GM12878 (cell line): ENCODE data around the gene GRM5. TPM values are rescaled to one million over a fixed set of nuclear protein-coding genes. Genes with fewer than 3 reads are reported as not detected.

ENCODE experiments used
- ATAC-seq: fragments of 200-7000 bp; cut with Tn5 transposase; 3 replicates; pipeline ENCODE4 v1.9.1; 2020; ENCODE audit warnings: mild to moderate bottlenecking, moderate library complexity
- BruUV-seq: library from RNA; stranded (reverse); fragments of 400-500 nt; replicated peaks from 2 replicates; lab custom pipeline; 2021; lab: Mats Ljungman, UMichigan
- CTCF ChIA-PET: fragments of 300-600 bp; sonication (Branson Sonifier 250); formaldehyde crosslinking; extraction: SDS; loops from one replicate; lab custom pipeline; 2021; ENCODE audit warnings: inconsistent platforms; lab: Yijun Ruan, JAX
- POLR2A ChIA-PET: fragments of 350-600 bp; formaldehyde crosslinking; extraction: SDS; loops from one replicate; lab custom pipeline; 2021; ENCODE audit warnings: inconsistent platforms; lab: Charles Lee
- RAD21 ChIA-PET: fragments of 300-600 bp; sonication (Branson Sonifier 250); formaldehyde crosslinking; loops from one replicate; lab custom pipeline; 2023; ENCODE audit warnings: antibody characterized with exemption; ENCODE audit not compliant: unreplicated experiment; lab: Charles Lee
- SMC1A ChIA-PET: fragments of 300-600 bp; sonication (Branson Sonifier 250); formaldehyde crosslinking; loops from one replicate; lab custom pipeline; 2023; ENCODE audit not compliant: unreplicated experiment, uncharacterized antibody; lab: Charles Lee
- DNase-seq: peaks from one replicate; pipeline ENCODE4 v3.0.0-alpha.2; 2011; ENCODE audit warnings: low read depth, low spot score
- FAIRE-seq: peaks from 3 replicates; lab custom pipeline; 2011; peaks lifted over from hg19 to GRCh38; lab: Jason Lieb, UNC
- H2AFZ ChIP-seq: 2 replicates; pipeline ENCODE4 v1.6.0; 2011; ENCODE audit warnings: low read depth, low read length, control low read depth; ENCODE audit not compliant: control insufficient read depth
- H3K27ac ChIP-seq: 2 replicates; pipeline ENCODE4 v1.5.1; 2011; ENCODE audit warnings: control low read depth; ENCODE audit not compliant: control insufficient read depth, insufficient read depth
- H3K27me3 ChIP-seq, 2 experiments: replicated peaks in 1 of 2; 2 replicates each; pipeline versions ENCODE4 v1.6.0 to v1.6.1; 2011; ENCODE audit warnings: low read length in 1 of 2; ENCODE audit not compliant: control insufficient read depth in 2 of 2, insufficient read depth in 2 of 2
- H3K36me3 ChIP-seq, 2 experiments: 2 replicates each; pipeline ENCODE4 v1.5.1; 2011; ENCODE audit warnings: low read length in 1 of 2; ENCODE audit not compliant: control insufficient read depth in 2 of 2, insufficient read depth in 2 of 2
- H3K4me1 ChIP-seq: 2 replicates; pipeline ENCODE4 v1.6.1; 2011; ENCODE audit warnings: mild to moderate bottlenecking, low read length, moderate library complexity, mixed read lengths; ENCODE audit not compliant: control insufficient read depth, insufficient read depth
- H3K4me2 ChIP-seq: 2 replicates; pipeline ENCODE4 v1.6.0; 2011; ENCODE audit warnings: control low read depth; ENCODE audit not compliant: control insufficient read depth, insufficient read depth
- H3K4me3 ChIP-seq: fragments of 200-600 bp; sonication (generic); 2 replicates; pipeline ENCODE4 v1.5.1; 2016
- H3K79me2 ChIP-seq: 2 replicates; pipeline ENCODE4 v1.6.0; 2011; ENCODE audit warnings: low read length; ENCODE audit not compliant: control insufficient read depth, insufficient read depth
- H3K9ac ChIP-seq: 2 replicates; pipeline ENCODE4 v1.8.0; 2011; ENCODE audit warnings: low read length, control low read depth, mixed read lengths; ENCODE audit not compliant: control insufficient read depth, insufficient read depth
- H3K9me3 ChIP-seq: replicated peaks from 3 replicates; pipeline ENCODE4 v1.5.1; 2011; ENCODE audit warnings: mild to moderate bottlenecking, low read length; ENCODE audit not compliant: control insufficient read depth, insufficient read depth
- H4K20me1 ChIP-seq: 2 replicates; pipeline ENCODE4 v1.6.0; 2011; ENCODE audit not compliant: control insufficient read depth, insufficient read depth
- CBX3 ChIP-seq: fragments of 200-600 bp; sonication (generic); IDR thresholded peaks from 2 replicates; pipeline ENCODE4 v1.6.1; 2016; ENCODE audit warnings: low read depth, borderline replicate concordance
- CBX5 ChIP-seq: sonication (generic); IDR thresholded peaks from 2 replicates; pipeline ENCODE4 v1.6.1; 2016; ENCODE audit warnings: low read depth, moderate library complexity, mild to moderate bottlenecking, inconsistent platforms
- DPF2 ChIP-seq: fragments of 450-650 bp; IDR thresholded peaks from 2 replicates; pipeline ENCODE4 v1.6.1; 2017; ENCODE audit warnings: mild to moderate bottlenecking
- ESRRA ChIP-seq: IDR thresholded peaks from 2 replicates; pipeline ENCODE4 v1.6.1; 2012; ENCODE audit warnings: mild to moderate bottlenecking, low read length, improper control_type of control experiment
- GATAD2B ChIP-seq: fragments of 450-650 bp; conservative IDR thresholded peaks from 2 replicates; pipeline ENCODE4 v1.6.1; 2017; ENCODE audit warnings: low read depth, mild to moderate bottlenecking, moderate library complexity
- HCFC1 ChIP-seq: fragments of 150-350 bp; IDR thresholded peaks from 2 replicates; pipeline ENCODE4 v1.6.1; 2014; ENCODE audit warnings: low read length
- NR2C1 ChIP-seq: fragments of 450-650 bp; IDR thresholded peaks from 2 replicates; pipeline ENCODE4 v1.6.1; 2017; ENCODE audit warnings: antibody characterized with exemption, mild to moderate bottlenecking, moderate library complexity
- NR2C2 ChIP-seq: IDR thresholded peaks from 2 replicates; pipeline ENCODE4 v1.6.1; 2011; ENCODE audit warnings: borderline replicate concordance, low read depth; ENCODE audit not compliant: control insufficient read depth, insufficient read length
- PML ChIP-seq: IDR thresholded peaks from 2 replicates; pipeline ENCODE4 v1.6.1; 2012; ENCODE audit warnings: low read length, inconsistent platforms
- REST ChIP-seq: IDR thresholded peaks from 2 replicates; pipeline ENCODE4 v1.6.1; 2012; ENCODE audit warnings: mild to moderate bottlenecking, low read depth, low read length
- SMARCA5 ChIP-seq: fragments of 450-650 bp; IDR thresholded peaks from 2 replicates; pipeline ENCODE4 v1.6.1; 2017; ENCODE audit warnings: mild to moderate bottlenecking
- ZBED1 ChIP-seq: IDR thresholded peaks from 2 replicates; pipeline ENCODE4 v1.6.1; 2016; ENCODE audit warnings: borderline replicate concordance
- ZZZ3 ChIP-seq: IDR thresholded peaks from 2 replicates; pipeline ENCODE4 v1.6.1; 2011; ENCODE audit warnings: low read depth; ENCODE audit not compliant: control insufficient read depth, insufficient read length
- in situ Hi-C: fragments of 300-500 bp; cut with MboI; formaldehyde crosslinking; loops from 9 replicates; pipeline ENCODE4 v1.14.3; 2018; ENCODE audit warnings: mixed read lengths
- intact Hi-C: fragments of 100-400 bp; cut with micrococcal nuclease; formaldehyde crosslinking; loops from one replicate; pipeline ENCODE4 v1.14.2; 2022; ENCODE audit not compliant: unreplicated experiment
- polyA plus RNA-seq, 11 experiments: library from polyadenylated mRNA; depleted of rRNA in 4 of 11; unstranded in 6 of 11; stranded (reverse) in 5 of 11; fragments of >200 nt; fragmentation: Nextera tagmentation in 4 of 11; fragmentation: Illumina TruSeq in 1 of 11; extraction: Ambion mirVana in 4 of 11; extraction: Trizol in 1 of 11; gene quantifications; 1 replicate in 1 of 11; 2 replicates in 10 of 11; pipeline versions ENCODE4 v1.2.1 to v1.2.3, GENCODE V29; 2011 to 2016; ENCODE audit warnings: inconsistent platforms in 2 of 11, missing spikeins in 2 of 11, low read depth in 1 of 11
- total RNA-seq, 4 experiments: library from RNA; depleted of rRNA in 3 of 4; stranded (reverse); fragments of >200 nt in 3 of 4; fragmentation: Illumina TruSeq in 1 of 4; extraction: Trizol in 1 of 4; gene quantifications; 2 replicates each; pipeline versions ENCODE4 v1.2.1 to v1.2.3, GENCODE V29; 2013 to 2021
- TF ChIP-seq, protein P1 (sequence below), 3 experiments: IDR thresholded peaks in 2 of 3; conservative IDR thresholded peaks in 1 of 3; 2 replicates each; pipeline ENCODE4 v1.5.1; 2011; ENCODE audit warnings: low read depth in 3 of 3, low read length in 3 of 3, mild to moderate bottlenecking in 3 of 3, control low read depth in 2 of 3, moderate library complexity in 2 of 3, inconsistent platforms in 1 of 3, mixed read lengths in 1 of 3; ENCODE audit not compliant: control insufficient read depth in 2 of 3, insufficient read depth in 1 of 3; ENCODE audit errors: extremely low read depth in 1 of 3
- TF ChIP-seq, protein P2 (sequence below): fragments of 450-650 bp; IDR thresholded peaks from 2 replicates; pipeline ENCODE4 v1.6.1; 2016; ENCODE audit warnings: mild to moderate bottlenecking

Gene GRM5
- total and polyA plus RNA-seq, 10 of the 15 experiments (the other 5 are each of a cell fraction or from before 2014, with no cell fraction given): not detected

- TF ChIP-seq ZBED1 (no peak), CBX3 (no peak), GATAD2B (no peak)
These were observed 544.4 kb downstream of the GRM5 start (continued) for GRCh38 chr11:88521399-88521798.

DNA sequence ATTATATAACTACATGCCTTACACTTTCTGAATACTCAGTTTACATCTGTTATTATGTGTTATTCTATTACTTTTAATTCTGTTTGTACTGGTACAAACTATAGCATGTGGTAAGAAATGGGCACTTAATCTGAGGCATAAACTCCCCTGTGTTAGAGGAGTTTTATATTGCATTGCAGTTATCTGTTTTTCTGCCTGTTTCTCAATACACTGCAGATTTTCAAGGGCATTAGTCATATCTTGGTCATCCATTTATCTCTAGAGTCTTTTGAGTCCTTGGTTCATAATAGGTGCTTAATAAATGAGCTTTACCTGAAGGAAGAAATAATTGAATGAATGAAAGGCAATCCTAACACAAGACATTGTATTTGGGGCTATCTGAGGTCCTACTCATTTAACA, 545.4 kb downstream of the GRM5 start:
- POLR2A ChIA-PET: no interaction called here
- intact Hi-C loops: no loop called here
- no peak for TF ChIP-seq CBX5
- TF ChIP-seq, protein P1, sequence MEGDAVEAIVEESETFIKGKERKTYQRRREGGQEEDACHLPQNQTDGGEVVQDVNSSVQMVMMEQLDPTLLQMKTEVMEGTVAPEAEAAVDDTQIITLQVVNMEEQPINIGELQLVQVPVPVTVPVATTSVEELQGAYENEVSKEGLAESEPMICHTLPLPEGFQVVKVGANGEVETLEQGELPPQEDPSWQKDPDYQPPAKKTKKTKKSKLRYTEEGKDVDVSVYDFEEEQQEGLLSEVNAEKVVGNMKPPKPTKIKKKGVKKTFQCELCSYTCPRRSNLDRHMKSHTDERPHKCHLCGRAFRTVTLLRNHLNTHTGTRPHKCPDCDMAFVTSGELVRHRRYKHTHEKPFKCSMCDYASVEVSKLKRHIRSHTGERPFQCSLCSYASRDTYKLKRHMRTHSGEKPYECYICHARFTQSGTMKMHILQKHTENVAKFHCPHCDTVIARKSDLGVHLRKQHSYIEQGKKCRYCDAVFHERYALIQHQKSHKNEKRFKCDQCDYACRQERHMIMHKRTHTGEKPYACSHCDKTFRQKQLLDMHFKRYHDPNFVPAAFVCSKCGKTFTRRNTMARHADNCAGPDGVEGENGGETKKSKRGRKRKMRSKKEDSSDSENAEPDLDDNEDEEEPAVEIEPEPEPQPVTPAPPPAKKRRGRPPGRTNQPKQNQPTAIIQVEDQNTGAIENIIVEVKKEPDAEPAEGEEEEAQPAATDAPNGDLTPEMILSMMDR (IDR thresholded peaks at IDR 0.05 in 2 of 3, conservative IDR thresholded peaks at IDR 0.05 in 1 of 3; ENCODE audit: control insufficient read depth in 2 of 3, extremely low read depth in 1 of 3, insufficient read depth in 1 of 3, low read depth in 3 of 3, low read length in 3 of 3): no peak
- no peak for TF ChIP-seq NR2C1
- no peak for TF ChIP-seq REST
- TF ChIP-seq NR2C2: no peak
- no peak for TF ChIP-seq DPF2
- no peak for TF ChIP-seq HCFC1
- no peak for TF ChIP-seq ESRRA
- TF ChIP-seq, protein P2, sequence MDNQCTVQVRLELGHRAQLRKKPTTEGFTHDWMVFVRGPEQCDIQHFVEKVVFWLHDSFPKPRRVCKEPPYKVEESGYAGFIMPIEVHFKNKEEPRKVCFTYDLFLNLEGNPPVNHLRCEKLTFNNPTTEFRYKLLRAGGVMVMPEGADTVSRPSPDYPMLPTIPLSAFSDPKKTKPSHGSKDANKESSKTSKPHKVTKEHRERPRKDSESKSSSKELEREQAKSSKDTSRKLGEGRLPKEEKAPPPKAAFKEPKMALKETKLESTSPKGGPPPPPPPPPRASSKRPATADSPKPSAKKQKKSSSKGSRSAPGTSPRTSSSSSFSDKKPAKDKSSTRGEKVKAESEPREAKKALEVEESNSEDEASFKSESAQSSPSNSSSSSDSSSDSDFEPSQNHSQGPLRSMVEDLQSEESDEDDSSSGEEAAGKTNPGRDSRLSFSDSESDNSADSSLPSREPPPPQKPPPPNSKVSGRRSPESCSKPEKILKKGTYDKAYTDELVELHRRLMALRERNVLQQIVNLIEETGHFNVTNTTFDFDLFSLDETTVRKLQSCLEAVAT: no peak
- no peak for TF ChIP-seq SMARCA5
- TF ChIP-seq ZZZ3: no peak
- TF ChIP-seq PML: no peak

More for the DNA sequence above, 545.4 kb downstream of the GRM5 start:
- H3K36me3 ChIP-seq: no peaks in the 10 kb centered on the region
- SMC1A ChIA-PET: no interaction called here
- no peaks in the 10 kb centered on the region for H3K79me2 ChIP-seq
- in situ Hi-C loops: no loop called here
- BruUV-seq: no TSS peak
- CTCF ChIA-PET: no interaction called here
- no peaks in the 10 kb centered on the region for H3K9me3 ChIP-seq
- FAIRE-seq (no peak), ATAC-seq (no peak), DNase-seq (no peak)
- no peak overlapping the region for H2AFZ ChIP-seq
- RAD21 ChIA-PET: no interaction called here
- H3K27ac ChIP-seq: no peak overlapping the region
- no peaks in the 10 kb centered on the region for H3K4me1 ChIP-seq
- H3K4me3 ChIP-seq: no peak overlapping the region
- no peak overlapping the region for H3K9ac ChIP-seq
- H3K27me3 ChIP-seq: no peaks in the 10 kb centered on the region
- H4K20me1 ChIP-seq: no peaks in the 10 kb centered on the region
- no peak overlapping the region for H3K4me2 ChIP-seq
